ENCODE data around the gene DMXL1. TPM values are rescaled to one million over a fixed set of nuclear protein-coding genes. Genes with fewer than 3 reads are reported as not detected.

DMXL1 gene
- 36.7 and 46.4 TPM in 2 replicates for total RNA-seq

GRCh38 chr5:119070828-119071560, at the start of gene DMXL1:
Gene DMXL1, plus strand, starts transcription at chr5:119071087. Its CDS starts 483 bp downstream, at chr5:119071570.

Other genes starting within 250 kb of the DMXL1 start
- gene DTWD2, start 82.5 kb upstream of the DMXL1 start, total RNA-seq = 2.9 and 7.5 TPM in 2 replicates